ENCODE data around the gene TMEM17. TPM values are rescaled to one million over a fixed set of nuclear protein-coding genes. Genes with fewer than 3 reads are reported as not detected.
A peak's percentile ranks its signal among the peaks of the same experiment; 100 is the strongest.

Gene TMEM17
- total RNA-seq, 1 donor from 2014 or later, result 1.7 TPM

GRCh38 chr2:62458206-62458641 is 47.8 kb downstream of the TMEM17 start:
- no peak overlapping the region for H3K27ac Mint-ChIP-seq (ENCODE audit: unreplicated experiment)

DNA sequence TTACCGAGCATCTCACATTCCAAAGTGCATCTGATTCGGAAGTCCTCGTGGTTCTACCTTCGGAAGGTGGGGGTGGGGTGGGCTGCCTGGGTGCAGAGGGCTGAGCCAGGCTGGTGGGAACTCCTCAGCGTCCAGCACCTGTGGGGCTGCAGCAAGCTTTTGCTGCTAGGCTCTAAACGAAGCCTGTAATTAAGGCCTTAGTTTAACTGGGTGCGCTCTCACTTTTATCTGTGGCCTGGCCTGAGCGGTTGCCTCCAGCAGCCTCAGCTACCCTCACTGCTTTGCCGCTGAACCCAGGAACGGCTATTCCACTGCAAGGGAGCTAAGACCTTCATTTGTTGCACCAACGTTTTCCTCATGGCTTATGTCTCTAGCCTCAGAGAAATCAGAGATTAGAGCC is 48.4 kb downstream of the TMEM17 start:
- H3K4me3 Mint-ChIP-seq (ENCODE audit: unreplicated experiment), result peak overlapping the region; percentile 25
- no peak overlapping the region for H3K27ac Mint-ChIP-seq (ENCODE audit: unreplicated experiment)
- DNase-seq (ENCODE audit: low spot score), result no peak
- TF ChIP-seq CTCF (IDR thresholded peaks at IDR 0.05; ENCODE audit: unreplicated experiment), result no peak
- H3K27me3 Mint-ChIP-seq (ENCODE audit: unreplicated experiment), result peaks cover 4% of the 10 kb centered on the region
- no peaks in the 10 kb centered on the region for H3K9me3 Mint-ChIP-seq (ENCODE audit: unreplicated experiment)
- H3K4me1 Mint-ChIP-seq (ENCODE audit: unreplicated experiment), result no peaks in the 10 kb centered on the region
- H3K36me3 Mint-ChIP-seq (ENCODE audit: low read depth, unreplicated experiment), result no peaks in the 10 kb centered on the region

More at GRCh38 chr2:62458206-62458641, 47.8 kb downstream of the TMEM17 start:
- H3K4me1 Mint-ChIP-seq (ENCODE audit: unreplicated experiment), result peaks cover 6% of the 10 kb centered on the region
- H3K27me3 Mint-ChIP-seq (ENCODE audit: unreplicated experiment), result peaks cover 5% of the 10 kb centered on the region
- DNase-seq (ENCODE audit: low spot score), result no peak
- no peak for TF ChIP-seq CTCF (IDR thresholded peaks at IDR 0.05; ENCODE audit: unreplicated experiment)
- no peak overlapping the region for H3K4me3 Mint-ChIP-seq (ENCODE audit: unreplicated experiment)
- H3K9me3 Mint-ChIP-seq (ENCODE audit: unreplicated experiment), result no peaks in the 10 kb centered on the region
- H3K36me3 Mint-ChIP-seq (ENCODE audit: low read depth, unreplicated experiment), result no peaks in the 10 kb centered on the region

GRCh38 chr2:62456721-62457539 is 49.1 kb downstream of the TMEM17 start:
- H3K27me3 Mint-ChIP-seq (ENCODE audit: unreplicated experiment), result peaks cover 3% of the 10 kb centered on the region
- H3K9me3 Mint-ChIP-seq (ENCODE audit: unreplicated experiment), result no peaks in the 10 kb centered on the region
- peak; percentile 95 for DNase-seq (ENCODE audit: low spot score)
- no peaks in the 10 kb centered on the region for H3K36me3 Mint-ChIP-seq (ENCODE audit: low read depth, unreplicated experiment)
- H3K4me3 Mint-ChIP-seq (ENCODE audit: unreplicated experiment), result peak overlapping the region; percentile 25
- H3K4me1 Mint-ChIP-seq (ENCODE audit: unreplicated experiment), result no peaks in the 10 kb centered on the region
- no peak overlapping the region for H3K27ac Mint-ChIP-seq (ENCODE audit: unreplicated experiment)
- TF ChIP-seq CTCF (IDR thresholded peaks at IDR 0.05; ENCODE audit: unreplicated experiment), result peak; percentile 99

DNA sequence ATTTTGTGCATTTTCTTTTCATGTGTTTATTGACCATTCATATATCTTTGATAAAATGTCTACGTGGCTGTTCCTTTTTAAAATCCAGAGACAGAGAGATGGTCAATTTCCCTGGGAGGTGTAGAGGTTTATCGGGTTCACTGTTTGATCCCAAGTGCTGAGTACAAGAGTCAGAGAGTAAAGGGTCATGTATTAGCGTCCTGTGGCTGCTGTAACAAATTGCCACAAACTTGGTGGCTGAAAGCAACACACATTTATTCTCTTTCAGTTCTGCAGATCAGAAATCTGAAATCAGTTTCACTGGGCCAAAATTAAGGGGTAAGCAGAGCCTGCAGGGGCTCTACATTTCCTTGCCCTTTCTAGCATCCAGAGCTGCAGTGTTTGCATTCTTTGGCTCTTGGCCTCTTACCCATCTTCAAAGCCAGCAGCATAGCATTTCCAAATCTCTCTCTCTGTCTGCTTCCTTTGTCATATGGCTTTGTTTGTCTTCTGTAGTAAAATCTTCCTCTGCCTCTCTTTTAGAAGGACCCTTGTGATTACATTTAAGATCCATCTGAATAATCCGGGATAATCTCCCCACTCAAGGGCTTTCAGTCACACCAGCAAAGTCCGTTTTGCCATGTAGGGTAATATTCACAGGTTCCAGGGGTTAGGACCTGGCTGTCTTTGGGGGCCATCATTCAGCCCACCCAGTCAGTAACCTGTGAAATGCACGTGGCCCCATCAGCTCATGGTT is 49.9 kb downstream of the TMEM17 start:
- H3K4me3 Mint-ChIP-seq (ENCODE audit: unreplicated experiment), result no peak overlapping the region

More for the DNA sequence above, 49.9 kb downstream of the TMEM17 start:
- Mint-ChIP-seq H3K27ac (ENCODE audit: unreplicated experiment) (peak overlapping the region; percentile 1), H3K9me3 (ENCODE audit: unreplicated experiment) (no peaks in the 10 kb centered on the region), H3K36me3 (ENCODE audit: low read depth, unreplicated experiment) (no peaks in the 10 kb centered on the region), H3K27me3 (ENCODE audit: unreplicated experiment) (peaks cover 2% of the 10 kb centered on the region), H3K4me1 (ENCODE audit: unreplicated experiment) (no peaks in the 10 kb centered on the region)
- TF ChIP-seq CTCF (IDR thresholded peaks at IDR 0.05; ENCODE audit: unreplicated experiment), result no peak
- no peak for DNase-seq (ENCODE audit: low spot score)

All from endothelial cell (in vitro differentiated cells).